Endothelial cell of umbilical vein (primary cell): Measurements from ENCODE around the gene TNFRSF11A. TPM values are rescaled to one million over a fixed set of nuclear protein-coding genes. Genes with fewer than 3 reads are reported as not detected.

Experiments
- BruUV-seq: library from RNA; stranded (reverse); fragments of 400-500 nt; replicated peaks from 2 replicates; lab custom pipeline; 2021; lab: Mats Ljungman, UMichigan
- CTCF ChIA-PET: fragments of 300-600, 350-600 bp; sonication (Branson Sonifier 250); formaldehyde crosslinking; loops from one replicate; lab custom pipeline; 2021; ENCODE audit warnings: antibody characterized with exemption, inconsistent platforms; lab: Charles Lee
- POLR2A ChIA-PET: fragments of 300-600, 350-600 bp; sonication (Branson Sonifier 250); formaldehyde crosslinking; loops from one replicate; lab custom pipeline; 2021; ENCODE audit warnings: antibody characterized with exemption, inconsistent platforms; lab: Charles Lee
- DNase-seq: peaks from one replicate; pipeline ENCODE4 v3.0.0-alpha.2; 2011; ENCODE audit warnings: low read depth, low spot score
- FAIRE-seq: peaks from 2 replicates; lab custom pipeline; 2011; peaks lifted over from hg19 to GRCh38; lab: Jason Lieb, UNC
- H2AFZ ChIP-seq: 2 replicates; pipeline ENCODE4 v1.6.0; 2012; ENCODE audit warnings: low read depth, low read length, control low read depth, inconsistent platforms
- H3K27ac ChIP-seq: 2 replicates; pipeline ENCODE4 v1.5.1; 2011; ENCODE audit warnings: low read depth, mild to moderate bottlenecking, control low read depth, low read length, moderate library complexity; ENCODE audit not compliant: insufficient read depth
- H3K27me3 ChIP-seq, 2 experiments: 2 replicates each; pipeline versions ENCODE4 v1.6.0 to v1.6.1; 2011; ENCODE audit warnings: low read length in 2 of 2, mixed read lengths in 1 of 2; ENCODE audit not compliant: control insufficient read depth in 2 of 2, insufficient read depth in 2 of 2
- H3K36me3 ChIP-seq, 2 experiments: 2 replicates in 1 of 2; 3 replicates in 1 of 2; pipeline ENCODE4 v1.5.1; 2011; ENCODE audit warnings: low read length in 2 of 2, mild to moderate bottlenecking in 1 of 2, moderate library complexity in 1 of 2; ENCODE audit not compliant: control insufficient read depth in 2 of 2, insufficient read depth in 2 of 2; ENCODE audit errors: extremely low read depth in 1 of 2
- H3K4me1 ChIP-seq: 3 replicates; pipeline ENCODE4 v1.5.1; 2011; ENCODE audit warnings: mild to moderate bottlenecking, low read length; ENCODE audit not compliant: control insufficient read depth, insufficient read depth; ENCODE audit errors: extremely low read depth
- H3K4me2 ChIP-seq: 2 replicates; pipeline ENCODE4 v1.6.1; 2011; ENCODE audit warnings: low read length, control low read depth, mixed read lengths; ENCODE audit not compliant: insufficient read depth
- H3K4me3 ChIP-seq, 3 experiments: fragments of 200-600 bp in 1 of 3; sonication (generic), shearing (Covaris generic) in 1 of 3; replicated peaks in 1 of 3; 2 replicates each; pipeline ENCODE4 v1.5.1; 2011 to 2016; ENCODE audit warnings: control low read depth in 3 of 3, low read length in 3 of 3, mild to moderate bottlenecking in 2 of 3, inconsistent platforms in 1 of 3, low read depth in 1 of 3, moderate library complexity in 1 of 3; ENCODE audit not compliant: insufficient read depth in 1 of 3
- H3K79me2 ChIP-seq: 2 replicates; pipeline ENCODE4 v1.6.0; 2012; ENCODE audit warnings: low read length, inconsistent platforms; ENCODE audit not compliant: control insufficient read depth, insufficient read depth
- H3K9ac ChIP-seq: replicated peaks from 2 replicates; pipeline ENCODE3; 2011; ENCODE audit warnings: low read length, control low read depth; ENCODE audit not compliant: insufficient read depth; ENCODE audit errors: extremely low read depth
- H3K9me1 ChIP-seq: replicated peaks from 3 replicates; pipeline ENCODE4 v1.6.0; 2011; ENCODE audit warnings: mild to moderate bottlenecking, low read length; ENCODE audit not compliant: control insufficient read depth, insufficient read depth; ENCODE audit errors: extremely low read depth
- H3K9me3 ChIP-seq: replicated peaks from 2 replicates; pipeline ENCODE4 v1.5.1; 2012; ENCODE audit warnings: low read length, inconsistent platforms; ENCODE audit not compliant: control insufficient read depth, insufficient read depth
- H4K20me1 ChIP-seq: replicated peaks from 2 replicates; pipeline ENCODE3; 2011; ENCODE audit warnings: mild to moderate bottlenecking, low read length; ENCODE audit not compliant: control insufficient read depth, insufficient read depth; ENCODE audit errors: extremely low read depth
- EZH2 ChIP-seq: IDR thresholded peaks from 2 replicates; pipeline ENCODE4 v1.6.1; 2012; ENCODE audit warnings: borderline replicate concordance, low read depth, mild to moderate bottlenecking, moderate library complexity, low read length, inconsistent platforms; ENCODE audit not compliant: severe bottlenecking
- FOS ChIP-seq: IDR thresholded peaks from 2 replicates; pipeline ENCODE4 v1.6.1; 2011; ENCODE audit warnings: mild to moderate bottlenecking, low read length, moderate library complexity, borderline replicate concordance; ENCODE audit not compliant: insufficient read depth
- GATA2 ChIP-seq: IDR thresholded peaks from 2 replicates; pipeline ENCODE4 v1.7.0; 2011; ENCODE audit warnings: low read depth, mild to moderate bottlenecking, moderate library complexity, mixed read lengths, low read length; ENCODE audit not compliant: insufficient read length, insufficient read depth
- JUN ChIP-seq: IDR thresholded peaks from 2 replicates; pipeline ENCODE4 v1.6.1; 2011; ENCODE audit warnings: borderline replicate concordance, low read depth; ENCODE audit not compliant: insufficient read length, insufficient read depth
- MAX ChIP-seq: IDR thresholded peaks from 2 replicates; pipeline ENCODE4 v1.6.1; 2011; ENCODE audit not compliant: insufficient read depth, insufficient read length
- MYC ChIP-seq: IDR thresholded peaks from one replicate; pipeline ENCODE4 v1.6.1; 2011; ENCODE audit warnings: mild to moderate bottlenecking, low read depth, low read length
- POLR2A ChIP-seq: IDR thresholded peaks from 2 replicates; pipeline ENCODE4 v1.6.1; 2012; ENCODE audit warnings: low read depth, mild to moderate bottlenecking, control low read depth, low read length
- POLR2AphosphoS5 ChIP-seq: IDR thresholded peaks from 2 replicates; pipeline ENCODE4 v1.6.1; 2012; ENCODE audit warnings: low read depth, mild to moderate bottlenecking, control low read depth, low read length, moderate library complexity; ENCODE audit not compliant: insufficient read depth
- dilution Hi-C: fragments of 300-500 bp; cut with MboI; formaldehyde crosslinking; loops from one replicate; pipeline ENCODE4 v1.15.0; 2019; ENCODE audit warnings: low sequenced_read_pairs; ENCODE audit not compliant: extremely low pct_ligation_motif_present
- intact Hi-C: fragments of 100-400 bp; cut with micrococcal nuclease; formaldehyde crosslinking; loops from one replicate; pipeline ENCODE4 v1.10.0; 2022
- polyA plus RNA-seq, 4 experiments: library from polyadenylated mRNA; depleted of rRNA in 3 of 4; stranded (reverse) in 3 of 4; unstranded in 1 of 4; fragments of >200 nt; gene quantifications; 2 replicates each; pipeline versions ENCODE4 v1.2.1 to v1.2.3, GENCODE V29; 2011 to 2012; ENCODE audit warnings: missing spikeins in 1 of 4
- total RNA-seq: library from RNA; stranded (reverse); gene quantifications from 2 replicates; pipeline ENCODE4 v1.2.3, GENCODE V29; 2021
- TF ChIP-seq, protein P1 (sequence below), 2 donors: IDR thresholded peaks; 1 replicate in 1 of 2; 2 replicates in 1 of 2; pipeline ENCODE4 v1.5.1; 2011; ENCODE audit warnings: low read length in 2 of 2, mild to moderate bottlenecking in 2 of 2, moderate library complexity in 2 of 2, control low read depth in 1 of 2, inconsistent platforms in 1 of 2, low read depth in 1 of 2; ENCODE audit not compliant: insufficient read depth in 1 of 2; ENCODE audit errors: extremely low read depth in 1 of 2

Gene TNFRSF11A
- total and polyA plus RNA-seq, 2 donors (not counting 3 experiments of a cell fraction or from before 2014, with no cell fraction given), result 10.4 to 11.1 TPM

DNA sequence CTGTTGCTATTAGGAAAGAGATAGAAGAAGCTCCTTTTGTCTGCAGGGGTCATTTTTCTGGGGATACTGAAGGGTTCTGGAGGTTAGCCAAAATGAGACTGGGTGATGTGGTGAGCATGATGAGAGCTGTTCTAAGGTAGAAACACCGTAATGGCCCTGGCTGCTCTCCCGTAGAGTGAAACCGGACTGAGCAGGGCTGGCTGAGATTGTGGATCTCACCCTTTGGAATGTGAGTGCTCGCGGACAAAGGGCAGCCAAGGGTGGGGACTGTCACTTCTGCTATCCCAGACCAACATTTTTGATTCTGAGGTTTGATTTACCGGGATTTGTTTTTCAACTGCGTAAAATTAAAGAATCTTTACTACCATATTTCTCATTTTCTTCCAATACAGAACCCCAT, 36.2 kb downstream of the TNFRSF11A start:
- H3K4me2 ChIP-seq, result no peak overlapping the region
- no peak overlapping the region for H3K27ac ChIP-seq
- H3K27me3 ChIP-seq, result no peaks in the 10 kb centered on the region
- BruUV-seq, result no TSS peak
- no peaks in the 10 kb centered on the region for H4K20me1 ChIP-seq
- H3K9me1 ChIP-seq, result no peaks in the 10 kb centered on the region
- ChIA-PET CTCF (no interaction called here), POLR2A (no interaction called here)
- DNase-seq (no peak), FAIRE-seq (no peak)
- no peaks in the 10 kb centered on the region for H3K9me3 ChIP-seq
- H3K4me3 ChIP-seq, result no peak overlapping the region
- dilution Hi-C loops, result no loop called here
- no peak overlapping the region for H2AFZ ChIP-seq
- no peaks in the 10 kb centered on the region for H3K79me2 ChIP-seq
- no peak overlapping the region for H3K9ac ChIP-seq
- TF ChIP-seq JUN, result no peak
- TF ChIP-seq EZH2, result no peak
- TF ChIP-seq MAX, result no peak
- H3K4me1 ChIP-seq, result no peaks in the 10 kb centered on the region
- H3K36me3 ChIP-seq, result peaks cover 0 to 14% of the 10 kb centered on the region in 2 experiments
- intact Hi-C loops, result no loop called here

- intact Hi-C loops (no loop called here), dilution Hi-C loops (no loop called here)
- Histone ChIP-seq H3K4me2 (no peak overlapping the region), H3K36me3 (peaks cover 0 to 22% of the 10 kb centered on the region in 2 experiments), H4K20me1 (no peaks in the 10 kb centered on the region), H3K9ac (no peak overlapping the region), H3K4me1 (no peaks in the 10 kb centered on the region), H3K27ac (no peak overlapping the region), H3K9me3 (no peaks in the 10 kb centered on the region), H3K79me2 (no peaks in the 10 kb centered on the region), H3K9me1 (no peaks in the 10 kb centered on the region), H3K27me3 (no peaks in the 10 kb centered on the region), H3K4me3 (no peak overlapping the region), H2AFZ (no peak overlapping the region)
- FAIRE-seq (no peak), DNase-seq (no peak)
- ChIA-PET POLR2A (no interaction called here), CTCF (interaction anchor here (1.1 kb wide), 1 partner anchor 199 kb away, joined by 3 read pairs; no protein-coding TSS in a partner anchor)
- no TSS peak for BruUV-seq
- TF ChIP-seq POLR2A, result no peak
- TF ChIP-seq, protein P1, sequence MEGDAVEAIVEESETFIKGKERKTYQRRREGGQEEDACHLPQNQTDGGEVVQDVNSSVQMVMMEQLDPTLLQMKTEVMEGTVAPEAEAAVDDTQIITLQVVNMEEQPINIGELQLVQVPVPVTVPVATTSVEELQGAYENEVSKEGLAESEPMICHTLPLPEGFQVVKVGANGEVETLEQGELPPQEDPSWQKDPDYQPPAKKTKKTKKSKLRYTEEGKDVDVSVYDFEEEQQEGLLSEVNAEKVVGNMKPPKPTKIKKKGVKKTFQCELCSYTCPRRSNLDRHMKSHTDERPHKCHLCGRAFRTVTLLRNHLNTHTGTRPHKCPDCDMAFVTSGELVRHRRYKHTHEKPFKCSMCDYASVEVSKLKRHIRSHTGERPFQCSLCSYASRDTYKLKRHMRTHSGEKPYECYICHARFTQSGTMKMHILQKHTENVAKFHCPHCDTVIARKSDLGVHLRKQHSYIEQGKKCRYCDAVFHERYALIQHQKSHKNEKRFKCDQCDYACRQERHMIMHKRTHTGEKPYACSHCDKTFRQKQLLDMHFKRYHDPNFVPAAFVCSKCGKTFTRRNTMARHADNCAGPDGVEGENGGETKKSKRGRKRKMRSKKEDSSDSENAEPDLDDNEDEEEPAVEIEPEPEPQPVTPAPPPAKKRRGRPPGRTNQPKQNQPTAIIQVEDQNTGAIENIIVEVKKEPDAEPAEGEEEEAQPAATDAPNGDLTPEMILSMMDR (IDR thresholded peaks at IDR 0.05; ENCODE audit: extremely low read depth in 1 of 2, insufficient read depth in 1 of 2, low read depth in 1 of 2, low read length in 2 of 2), result no peak
- no peak for TF ChIP-seq EZH2
- no peak for TF ChIP-seq GATA2
- no peak for TF ChIP-seq JUN
- TF ChIP-seq POLR2AphosphoS5, result no peak
- no peak for TF ChIP-seq MAX
- TF ChIP-seq MYC, result no peak
- no peak for TF ChIP-seq FOS
Measured at GRCh38 chr18:62364558-62364957, 39.4 kb downstream of the TNFRSF11A start.
